ENCODE data around the gene MUC2. TPM values are rescaled to one million over a fixed set of nuclear protein-coding genes. Genes with fewer than 3 reads are reported as not detected.
A peak's percentile ranks its signal among the peaks of the same experiment; 100 is the strongest.
"Not testable (repeated sequence)": the region's sequence is repeated elsewhere in the genome, so short reads cannot be mapped to it uniquely, and the experiment has no call there.

MUC2 gene
- total RNA-seq, 1 donor from 2014 or later = not detected

GRCh38 chr11:1111545-1112212, 37.0 kb downstream of the MUC2 start:
- intact Hi-C loops (cut with DNase I) = no loop called here
- DNase-seq (ENCODE audit: missing footprints) = peak; percentile 13
- ATAC-seq = no peak

- peak; percentile 20 for DNase-seq (ENCODE audit: missing footprints)
- intact Hi-C loops (cut with DNase I) = no loop called here
These were observed 37.9 kb downstream of the MUC2 start for GRCh38 chr11:1112351-1113191.

GRCh38 chr11:1113405-1114201, 38.9 kb downstream of the MUC2 start:
- intact Hi-C loops (cut with DNase I) = no loop called here
- ATAC-seq (no peak), DNase-seq (ENCODE audit: missing footprints) (peak; percentile 68)

More at GRCh38 chr11:1112351-1113191, 37.9 kb downstream of the MUC2 start:
- ATAC-seq = no peak

- intact Hi-C loops (cut with DNase I); ATAC-seq; DNase-seq (ENCODE audit: missing footprints): not testable (repeated sequence)
These were observed 40.6 kb downstream of the MUC2 start for GRCh38 chr11:1115292-1115691.

DNA sequence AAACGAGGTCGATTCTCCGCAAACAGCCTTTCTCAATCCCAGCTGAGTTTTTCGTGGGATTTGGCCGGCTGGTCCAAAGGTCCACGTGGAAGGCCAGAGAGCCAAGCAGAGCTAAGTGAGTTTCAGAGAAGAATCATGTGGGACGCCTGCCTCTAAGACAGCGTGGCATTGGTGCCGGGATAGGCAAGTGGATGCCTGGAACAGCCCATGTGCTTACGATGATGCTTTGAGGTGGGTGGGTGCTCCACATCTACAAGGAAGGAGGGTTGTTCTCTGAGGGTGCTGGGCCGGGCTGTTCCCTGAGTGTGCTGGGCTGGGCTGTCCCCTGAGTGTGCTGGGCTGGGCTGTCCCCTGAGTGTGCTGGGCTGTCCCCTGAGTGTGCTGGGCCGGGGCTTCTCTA, 41.4 kb downstream of the MUC2 start:
- ATAC-seq (no peak), DNase-seq (ENCODE audit: missing footprints) (peak; percentile 30)
- intact Hi-C loops (cut with DNase I) = no loop called here

DNA sequence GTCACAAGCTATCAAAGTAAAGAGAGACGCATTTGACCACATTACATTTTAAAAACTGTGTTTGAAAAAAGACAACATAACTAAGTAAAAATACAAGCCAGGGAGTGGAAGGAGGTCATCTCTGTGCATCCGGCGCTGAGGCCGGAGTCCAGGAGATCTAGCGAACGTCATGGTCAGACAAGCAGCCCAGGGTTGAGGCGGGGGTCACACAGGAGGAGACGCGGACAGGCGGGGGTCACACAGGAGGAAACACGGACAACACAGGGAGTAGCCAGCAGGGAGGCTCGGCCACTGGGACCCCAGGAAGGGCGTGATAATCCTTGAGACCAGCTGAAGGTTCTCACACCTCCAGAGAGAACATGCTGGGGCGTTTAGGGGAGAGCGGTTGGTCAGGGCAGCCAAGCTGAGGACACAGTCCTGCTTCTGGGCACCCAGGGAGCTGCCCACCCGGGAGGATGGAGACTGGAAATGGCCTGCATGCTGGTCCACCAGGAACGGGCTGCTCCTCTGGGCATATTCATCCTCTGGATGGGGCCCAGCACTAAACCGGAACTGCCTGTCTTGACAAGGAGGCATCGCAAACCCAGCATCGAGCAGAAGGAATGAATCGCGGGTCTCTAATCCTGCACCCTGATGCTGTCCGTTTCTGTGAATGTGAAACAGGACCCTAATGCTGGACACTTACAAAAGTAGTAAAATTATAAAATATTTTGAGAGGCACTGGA, 42.2 kb downstream of the MUC2 start:
- intact Hi-C loops (cut with DNase I) = no loop called here
- DNase-seq (ENCODE audit: missing footprints) (peak; percentile 66), ATAC-seq (no peak)

DNA sequence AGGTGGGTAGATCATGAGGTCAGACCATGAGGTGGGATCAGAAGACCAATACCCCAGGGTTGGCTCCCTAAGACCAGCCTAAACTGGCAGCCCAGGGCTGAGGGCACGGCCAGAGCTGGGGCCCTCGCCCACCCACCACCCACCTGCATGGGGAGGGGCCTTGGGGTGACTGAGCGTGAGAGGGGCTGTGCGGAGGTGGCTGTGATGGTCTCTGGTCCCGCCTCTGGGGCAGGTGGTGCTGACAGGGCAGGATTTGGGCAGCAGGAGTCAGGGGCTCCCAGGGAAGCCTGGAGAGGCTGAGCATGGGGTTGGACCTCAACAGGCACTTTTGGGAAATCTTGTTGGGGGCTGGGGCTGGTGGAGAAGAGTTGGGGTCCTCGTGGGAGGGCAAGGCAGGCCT, 43.3 kb downstream of the MUC2 start:
- DNase-seq (ENCODE audit: missing footprints) (no peak), ATAC-seq (no peak)
- intact Hi-C loops (cut with DNase I) = no loop called here

- intact Hi-C loops (cut with DNase I) = no loop called here
- ATAC-seq (no peak), DNase-seq (ENCODE audit: missing footprints) (no peak)
These were observed 44.3 kb downstream of the MUC2 start for GRCh38 chr11:1118755-1119603.

DNA sequence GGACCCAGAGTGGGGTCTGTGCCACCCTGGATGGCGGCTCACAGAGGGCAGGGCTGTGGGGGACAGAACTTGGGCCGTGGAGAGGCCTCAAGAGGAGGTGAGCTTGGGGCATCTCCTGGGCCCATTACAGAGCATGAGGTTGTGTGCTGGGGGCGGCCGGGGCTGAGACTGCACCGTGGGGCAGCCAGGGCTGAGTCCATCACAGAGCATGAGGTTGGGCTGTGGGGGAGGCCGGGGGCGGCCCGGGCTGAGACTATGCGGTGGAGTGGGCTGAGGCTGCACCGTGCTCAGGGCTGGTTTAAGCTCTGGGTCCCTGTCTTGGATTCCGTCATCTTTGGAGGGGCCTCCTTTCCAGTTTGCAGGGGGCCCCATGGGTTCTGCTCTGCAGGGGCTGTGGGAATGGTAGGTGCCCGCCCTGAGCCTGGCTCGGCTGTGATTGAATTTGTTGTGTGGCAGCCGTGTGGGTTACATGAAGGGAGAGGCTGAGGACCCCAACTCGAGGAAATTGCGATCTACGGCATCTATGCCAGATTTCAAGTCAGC, 45.0 kb downstream of the MUC2 start:
- DNase-seq (ENCODE audit: missing footprints) (peak; percentile 55), ATAC-seq (no peak)
- intact Hi-C loops (cut with DNase I) = no loop called here

DNA sequence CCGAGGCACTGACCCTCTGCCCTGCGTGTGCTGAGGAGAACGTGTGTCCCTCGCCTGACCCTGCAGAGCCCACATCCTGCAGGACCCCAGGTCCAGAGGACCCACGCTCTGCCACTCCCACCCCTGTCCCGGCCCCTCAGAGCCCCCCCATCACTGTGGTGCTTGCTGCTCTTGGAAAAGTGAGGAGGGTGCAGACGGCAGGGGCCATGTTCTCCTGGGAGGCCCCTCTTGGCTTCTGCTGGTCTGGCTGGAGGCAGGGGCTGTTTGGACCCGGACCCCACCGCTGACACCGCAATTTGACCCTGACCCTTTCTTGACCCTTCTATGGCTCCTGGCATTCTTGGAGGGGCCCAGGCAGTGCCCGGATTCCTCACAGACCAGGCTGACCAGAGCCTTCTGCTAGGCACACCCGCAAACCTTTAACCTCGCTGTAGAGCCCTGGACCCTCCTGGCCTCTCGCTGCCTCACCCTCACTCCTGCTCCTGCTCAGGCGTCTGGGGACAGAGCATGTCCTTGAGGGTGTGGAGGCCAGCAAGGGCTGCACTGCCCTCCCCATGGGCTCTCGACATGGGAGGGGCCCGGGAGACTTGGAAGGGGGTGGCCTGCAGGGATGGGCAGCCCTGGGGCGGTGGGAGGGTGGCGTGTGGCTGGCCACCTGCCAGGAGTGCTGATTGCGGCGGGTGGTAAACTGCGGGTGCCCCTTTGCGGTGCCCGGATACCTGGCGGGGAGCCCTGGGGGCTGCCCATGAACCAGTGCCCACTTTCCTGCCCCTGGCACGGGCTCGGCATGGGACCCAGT, 46.1 kb downstream of the MUC2 start:
- intact Hi-C loops (cut with DNase I) = no loop called here
- no peak for DNase-seq (ENCODE audit: missing footprints)
- ATAC-seq = no peak

DNA sequence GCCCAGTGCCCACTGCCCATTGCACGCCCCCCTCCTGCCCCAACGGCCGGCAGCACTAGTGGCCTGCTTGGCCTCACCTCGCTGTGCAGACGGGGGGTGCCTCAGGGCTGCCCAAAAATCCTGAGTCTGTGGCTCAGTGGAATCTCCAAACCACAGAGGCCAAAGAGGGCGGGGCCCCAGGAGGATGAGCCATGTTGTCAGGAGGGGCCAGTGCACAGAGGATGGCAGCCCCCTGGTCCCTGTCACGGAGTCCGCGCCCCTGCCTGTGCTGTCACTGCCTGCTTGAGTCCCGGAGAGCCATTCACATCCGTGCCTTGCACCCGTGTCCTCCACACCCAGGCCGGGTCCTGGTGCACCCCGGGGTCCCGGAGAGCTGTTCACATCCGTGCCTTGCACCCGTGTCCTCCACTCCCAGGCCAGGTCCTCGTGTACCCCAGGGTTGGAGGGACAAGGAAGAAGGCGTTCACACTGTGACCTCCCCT, 46.7 kb downstream of the MUC2 start:
- ATAC-seq (no peak), DNase-seq (ENCODE audit: missing footprints) (peak; percentile 37)
- intact Hi-C loops (cut with DNase I) = no loop called here

GRCh38 chr11:1121813-1122663, 47.4 kb downstream of the MUC2 start:
- intact Hi-C loops (cut with DNase I) = no loop called here
- ATAC-seq (no peak), DNase-seq (ENCODE audit: missing footprints) (peak; percentile 63)

DNA sequence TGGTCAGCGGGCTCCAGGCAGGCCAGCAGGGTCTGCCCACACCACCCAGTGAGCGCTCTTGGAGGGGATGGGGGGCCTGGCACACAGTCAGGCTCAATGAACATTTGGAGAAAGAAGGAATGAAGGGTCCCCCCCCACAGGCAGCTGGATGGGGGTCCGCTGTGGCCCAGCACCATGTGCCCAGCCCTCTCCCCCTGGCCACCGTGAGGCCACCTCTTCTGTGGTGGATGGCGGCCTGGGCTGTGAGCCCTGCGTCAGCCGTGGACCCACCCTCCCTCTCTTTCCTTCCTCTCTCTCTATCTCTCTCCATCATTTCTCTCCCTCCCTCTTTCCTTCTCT, 48.0 kb downstream of the MUC2 start:
- ATAC-seq (no peak), DNase-seq (ENCODE audit: missing footprints) (no peak)
- intact Hi-C loops (cut with DNase I) = no loop called here

GRCh38 chr11:1123970-1124369, 49.3 kb downstream of the MUC2 start:
- no peak for DNase-seq (ENCODE audit: missing footprints)
- ATAC-seq = no peak
- intact Hi-C loops (cut with DNase I) = no loop called here

Measured in Right ventricle myocardium inferior (tissue), 1 donor.